Eye (tissue), 1 donor: Measurements from ENCODE around the gene JUP.

Experiments
- DNase-seq: peaks from one replicate; pipeline ENCODE4 v3.0.0-alpha.2; 2015

Gene JUP

DNA sequence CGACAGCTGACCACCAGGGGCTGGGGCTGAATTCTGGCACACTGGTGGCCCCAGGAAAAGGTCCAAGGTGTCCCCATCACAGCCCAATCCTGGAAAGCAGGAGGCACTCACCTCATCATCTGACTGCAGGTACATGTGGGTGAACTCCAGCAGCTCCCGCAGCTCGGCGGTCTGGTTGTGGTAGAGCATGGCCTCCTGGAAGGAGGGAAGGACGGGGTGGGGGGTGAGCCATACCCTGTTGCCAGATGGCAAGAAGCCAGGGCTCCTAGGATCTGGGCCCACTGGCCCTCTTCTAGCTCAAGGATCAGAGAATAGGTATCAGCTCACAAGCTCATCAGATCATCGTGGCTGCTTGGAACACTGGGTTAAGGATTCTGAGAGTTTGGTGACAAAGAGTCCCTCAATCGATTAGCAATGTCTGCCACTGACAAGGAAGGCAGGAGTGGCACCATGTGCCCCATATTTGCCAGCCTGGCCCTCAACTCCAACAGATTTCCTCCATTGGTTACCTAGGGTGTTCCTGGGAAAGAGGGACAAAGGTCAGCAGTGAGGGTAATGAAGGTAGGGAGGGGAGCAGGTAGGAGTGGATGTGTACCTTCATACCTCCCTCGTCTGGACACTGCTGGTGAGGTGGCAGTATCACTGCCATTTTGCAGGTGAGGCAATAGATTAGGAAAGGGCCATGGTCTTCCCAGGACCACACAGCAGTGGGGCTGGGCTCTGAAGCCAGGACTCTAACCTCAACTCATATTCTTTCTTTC, 20.4 kb upstream of the JUP start:
- no peak for DNase-seq

DNA sequence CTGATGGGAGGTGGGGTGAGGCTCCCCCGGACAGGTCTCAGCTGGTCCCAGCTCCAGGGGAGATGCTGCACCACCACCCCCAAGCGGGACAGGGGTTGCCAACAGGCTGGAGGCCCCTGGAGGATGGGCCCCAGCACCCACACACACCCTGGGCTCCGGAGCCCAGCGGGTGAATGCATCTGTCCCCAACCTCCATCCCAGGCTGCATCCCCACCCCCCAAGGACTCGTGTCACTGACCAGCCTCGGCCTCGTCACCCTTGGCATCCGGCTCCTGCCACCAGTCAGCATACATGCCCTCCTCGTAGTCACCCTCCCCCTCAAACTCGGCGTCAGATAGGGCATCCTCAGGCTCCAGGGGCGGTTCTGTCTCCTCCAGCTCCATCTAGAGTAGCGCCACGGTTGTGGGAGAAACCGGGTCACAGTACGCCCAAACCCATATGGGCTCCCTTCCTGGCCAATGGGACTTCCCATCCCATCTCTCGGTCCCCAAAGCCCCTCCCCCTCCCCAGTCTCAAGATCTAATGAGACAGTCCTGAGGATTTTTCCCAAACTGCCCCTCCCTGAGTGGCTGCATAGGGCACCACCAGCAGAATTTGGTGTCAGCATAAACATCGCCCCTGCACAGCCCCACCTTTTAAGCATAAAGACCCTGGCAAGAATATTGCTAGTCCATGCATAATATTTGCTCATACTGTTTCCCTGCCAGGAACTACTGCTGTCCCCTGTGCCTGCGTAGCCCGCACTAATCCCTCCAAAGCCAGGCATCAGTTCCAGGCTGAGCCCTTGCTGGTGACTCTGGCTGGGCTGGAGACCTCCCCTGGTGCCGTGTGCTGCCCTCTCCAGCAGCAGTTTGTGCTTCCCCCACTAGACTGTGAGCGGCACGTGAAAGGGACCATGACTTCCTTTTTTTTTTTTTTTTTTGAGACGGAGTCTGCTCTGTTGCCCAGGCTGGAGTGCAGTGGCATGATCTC, 16.8 kb upstream of the JUP start:
- no peak for DNase-seq

DNA sequence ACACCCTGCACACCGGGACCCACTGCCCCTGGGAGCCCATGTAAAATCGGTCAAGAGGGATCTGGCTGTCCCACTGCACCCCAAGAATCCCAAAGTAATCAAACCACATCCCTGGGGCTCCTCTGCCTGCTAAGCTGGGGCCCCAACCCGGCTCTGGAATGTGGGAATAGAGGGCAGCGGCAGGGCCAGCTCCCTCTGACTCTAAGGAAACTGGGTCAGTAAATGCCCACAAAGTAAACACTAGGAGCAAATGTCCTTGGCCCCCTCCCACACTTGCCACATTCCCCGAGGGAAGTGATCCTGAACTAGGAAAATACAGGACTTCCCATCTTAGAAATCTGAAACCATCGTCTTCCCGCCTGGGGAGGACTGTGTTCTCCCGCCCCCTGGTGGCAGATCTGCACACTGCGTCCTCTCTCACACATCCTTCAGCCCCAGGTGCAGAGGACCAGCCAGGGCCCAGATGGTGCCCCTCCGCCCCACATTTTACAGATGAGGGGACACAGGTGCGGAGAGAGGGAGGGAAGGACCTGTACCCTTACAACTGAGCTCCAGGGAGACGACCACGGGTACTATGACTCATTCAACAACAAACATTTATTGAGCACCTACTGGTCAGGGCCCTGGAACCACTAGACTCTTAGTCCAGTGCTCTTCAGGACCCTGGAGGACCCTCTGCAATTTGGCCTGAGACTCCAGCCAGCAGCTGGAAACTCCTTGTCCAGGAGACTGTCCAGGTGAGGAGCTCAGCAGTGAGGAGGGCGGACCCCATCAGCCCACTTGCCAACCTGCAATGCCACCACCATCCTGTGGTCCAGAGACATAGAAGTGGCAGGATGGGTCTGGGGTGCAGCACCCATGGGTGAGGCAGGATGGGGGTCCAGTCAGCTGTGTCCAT, 15.1 kb upstream of the JUP start:
- DNase-seq: peak; percentile 95

DNA sequence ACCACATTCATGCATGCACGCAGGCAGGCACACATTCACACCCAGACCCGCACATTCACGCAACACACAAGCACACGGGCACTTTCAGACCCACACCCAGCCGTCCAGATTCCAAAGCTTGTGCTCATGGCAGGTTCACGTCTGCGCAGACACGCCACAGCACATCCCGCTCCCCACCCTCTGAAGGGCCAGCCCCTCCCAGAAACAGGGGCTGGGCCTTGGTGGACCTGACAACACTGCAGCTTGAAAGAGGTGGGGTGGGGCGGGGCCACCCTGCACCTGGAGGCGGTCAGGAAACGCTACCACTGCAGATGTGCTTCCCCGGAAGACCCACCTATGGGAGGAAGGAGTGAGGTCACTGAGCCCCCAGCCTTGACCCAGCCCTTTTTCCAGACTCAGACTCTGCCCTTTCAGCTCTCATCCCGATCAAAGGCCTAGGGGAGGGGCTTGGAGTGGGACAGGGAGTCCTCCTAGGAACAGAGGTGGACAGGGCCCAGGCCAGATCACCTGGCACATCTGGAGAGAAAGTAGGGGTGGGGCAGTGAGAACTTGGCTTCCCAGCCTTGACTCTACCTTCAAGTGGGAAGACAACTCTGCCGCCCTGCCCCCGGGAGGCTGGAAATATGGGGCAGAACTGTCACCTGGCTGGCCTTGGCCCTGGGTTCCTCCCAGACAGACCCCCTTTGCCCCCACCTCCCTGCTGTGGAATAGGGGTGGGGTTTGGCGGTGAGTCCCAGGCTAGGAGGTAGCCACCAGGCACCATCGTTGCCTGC, 14.3 kb upstream of the JUP start:
- DNase-seq: peak; percentile 67

DNA sequence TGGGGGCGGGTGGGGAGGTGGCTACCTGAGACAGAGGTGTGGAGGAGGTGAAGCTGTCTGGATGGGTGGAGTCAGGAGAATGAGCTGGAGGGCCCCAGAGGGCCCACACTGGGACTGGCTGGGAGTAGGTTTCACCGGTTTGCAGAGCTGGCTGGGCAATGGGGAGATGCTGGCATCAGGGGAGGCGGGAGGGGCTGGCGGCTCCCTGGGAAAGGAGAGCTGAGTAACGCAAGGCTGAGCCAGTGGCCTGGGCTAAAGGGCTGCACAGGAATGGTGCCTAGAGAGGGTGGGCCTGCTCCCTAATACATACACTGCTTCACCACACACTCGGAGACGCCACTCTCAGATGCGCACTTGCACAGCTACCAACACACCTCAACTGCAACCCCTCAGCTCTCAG, 12.9 kb upstream of the JUP start:
- no peak for DNase-seq

DNA sequence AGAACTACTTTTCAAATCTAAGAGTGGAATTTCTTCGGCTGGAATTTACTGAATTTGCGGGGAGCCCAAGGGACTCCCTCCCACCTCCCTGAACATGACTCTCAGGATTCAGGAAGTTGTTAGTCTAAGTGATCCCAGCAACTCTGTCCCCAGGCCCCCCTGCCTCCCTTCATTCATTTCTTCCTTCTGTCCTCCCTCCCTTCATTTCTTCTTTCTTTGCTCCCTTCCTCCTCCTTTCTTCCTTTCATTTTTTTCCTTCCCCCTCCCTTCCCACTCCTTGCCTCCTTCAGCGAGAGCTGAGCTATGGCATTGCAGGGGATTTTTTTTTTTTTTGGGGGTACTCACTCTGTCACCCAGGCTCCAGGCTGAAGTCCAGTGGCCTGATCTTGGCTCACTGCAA, 10.9 kb upstream of the JUP start:
- DNase-seq: no peak

DNA sequence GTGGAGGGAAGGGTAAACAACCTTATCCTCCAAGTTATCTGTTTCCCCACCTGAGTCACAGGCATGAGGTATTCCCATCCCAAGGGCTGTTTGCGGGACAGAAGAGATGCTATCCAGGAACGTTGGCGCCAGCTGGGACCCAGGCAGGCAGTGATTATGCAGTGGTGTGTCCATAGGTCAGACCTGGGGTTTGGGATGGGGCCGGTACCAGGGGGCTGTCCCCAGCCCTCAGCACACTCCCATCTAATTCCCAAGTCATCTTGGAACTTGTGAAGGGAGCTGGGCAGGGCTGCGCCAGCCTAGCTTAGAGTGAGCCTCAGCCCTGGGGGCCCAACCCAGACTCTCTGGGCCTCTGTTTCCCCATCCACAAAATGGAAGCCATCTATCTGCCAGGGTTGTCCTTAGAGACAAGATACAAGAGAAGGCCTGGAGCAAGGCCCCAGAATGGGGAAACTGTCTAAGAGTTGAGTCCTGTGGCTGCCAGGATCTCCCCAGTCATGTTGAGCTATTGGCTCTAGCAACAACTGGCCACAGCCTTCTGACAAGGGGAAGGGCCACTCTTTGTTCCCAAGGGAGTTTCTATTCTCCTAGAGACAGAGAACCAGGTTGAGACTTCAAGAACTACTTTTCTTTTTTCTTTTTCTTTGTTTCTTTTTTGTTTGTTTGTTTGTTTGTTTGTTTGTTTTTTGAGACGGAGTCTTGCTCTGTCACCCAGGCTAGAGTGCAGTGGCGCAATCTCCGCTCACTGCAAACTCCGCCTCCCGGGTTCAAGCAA, 9.8 kb upstream of the JUP start:
- DNase-seq: no peak

DNA sequence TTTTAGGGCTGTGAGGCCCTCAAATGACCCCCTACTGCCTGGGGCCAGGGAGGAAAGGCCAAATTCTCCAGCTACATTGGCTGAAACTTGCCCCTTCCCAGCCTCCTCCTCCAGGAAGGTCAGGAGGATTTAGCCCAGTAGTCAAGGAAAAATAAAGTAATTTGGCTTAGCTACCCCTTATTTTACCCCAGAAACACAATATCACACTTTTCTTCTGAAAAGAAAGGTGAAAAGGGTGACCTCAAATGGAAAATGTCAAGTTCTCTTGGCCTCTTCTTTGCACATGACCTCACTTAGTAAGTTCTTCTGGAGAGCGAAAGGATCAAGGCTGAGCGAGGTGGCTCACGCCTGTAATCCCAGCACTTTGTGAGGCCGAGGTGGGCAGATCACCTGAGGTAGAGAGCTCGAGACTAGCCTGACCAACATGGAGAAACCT, 8.0 kb upstream of the JUP start:
- DNase-seq: no peak

DNA sequence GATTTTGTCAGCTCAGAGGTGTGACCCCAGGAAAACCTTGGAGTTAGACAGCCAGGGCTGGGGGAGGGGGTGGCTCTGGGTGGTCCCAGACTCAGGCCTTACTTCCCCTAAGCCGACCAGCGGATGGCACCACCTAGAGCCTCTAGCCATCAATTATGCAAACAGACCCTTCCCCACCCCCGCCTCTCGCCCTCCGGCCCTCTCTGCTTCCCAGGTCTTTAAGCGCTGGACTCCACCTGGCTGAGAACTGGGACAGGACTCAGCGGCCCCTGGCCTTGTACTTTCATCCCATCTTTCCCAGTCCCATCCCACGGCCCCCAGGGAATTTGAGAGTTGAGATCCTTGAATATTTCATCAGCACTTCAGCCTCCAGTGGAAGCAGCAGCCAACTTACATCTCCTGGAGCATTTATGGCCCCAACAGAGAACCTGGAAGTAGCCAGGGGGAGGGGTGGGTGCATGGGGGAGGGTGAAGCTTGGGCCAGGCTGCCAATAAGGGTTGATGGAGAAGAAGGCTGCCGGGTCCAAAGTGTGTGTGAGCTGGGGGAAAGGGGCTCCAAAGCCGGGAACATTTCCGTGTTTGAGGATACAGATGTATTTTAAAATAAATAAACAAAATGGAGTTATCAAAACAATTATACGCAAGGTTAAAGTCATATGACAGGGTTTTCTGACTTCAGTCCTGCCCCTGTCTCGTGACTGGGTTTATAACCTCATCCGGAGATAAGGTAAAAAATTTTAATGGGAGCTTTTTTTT, 7.5 kb upstream of the JUP start:
- peak; percentile 69 for DNase-seq

DNA sequence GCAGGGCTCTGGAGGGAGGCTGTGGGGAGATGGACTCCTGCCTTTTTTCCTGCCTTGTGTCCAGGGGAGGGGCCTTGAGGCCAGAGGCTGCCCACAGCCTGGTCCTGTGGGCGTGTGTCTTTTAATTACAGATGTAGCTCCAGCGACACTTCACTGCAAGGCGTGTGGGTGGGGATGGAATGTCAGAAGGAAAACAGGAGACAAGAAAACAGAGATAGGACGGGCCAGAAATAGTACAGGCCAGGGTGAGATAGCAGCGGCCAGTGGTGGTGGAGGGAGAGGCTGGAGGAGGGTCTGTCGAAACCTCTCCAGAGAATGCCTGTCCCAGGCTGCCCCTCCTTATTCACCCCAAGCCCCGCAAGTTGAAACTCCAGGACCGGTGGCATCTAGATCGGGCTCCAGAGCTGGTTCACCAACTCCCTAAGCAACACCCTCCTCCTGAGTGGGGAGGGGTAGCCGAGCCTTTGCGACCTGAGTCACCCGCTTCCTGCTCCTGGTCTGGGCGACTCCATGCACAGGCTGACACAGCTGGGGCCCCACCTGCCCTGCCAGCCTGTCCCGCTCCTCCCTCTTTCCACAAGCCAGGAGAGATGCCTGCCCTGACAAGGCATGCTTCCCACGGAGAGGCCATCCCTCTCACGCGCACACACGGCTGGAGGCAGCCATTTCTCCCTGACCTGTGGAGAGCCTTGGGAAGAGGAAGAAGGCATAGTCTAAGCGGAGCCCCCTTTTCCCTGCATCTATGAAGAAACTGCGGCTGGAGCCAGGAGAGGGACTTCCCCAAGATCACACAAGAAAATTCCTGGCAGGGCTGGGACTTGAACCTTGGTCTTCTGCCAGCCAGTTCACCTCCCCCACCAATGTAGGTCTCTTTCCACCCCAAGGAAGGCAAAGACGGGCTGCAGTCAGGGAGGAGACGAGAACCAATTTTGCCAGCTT, 6.6 kb upstream of the JUP start:
- DNase-seq: no peak

DNA sequence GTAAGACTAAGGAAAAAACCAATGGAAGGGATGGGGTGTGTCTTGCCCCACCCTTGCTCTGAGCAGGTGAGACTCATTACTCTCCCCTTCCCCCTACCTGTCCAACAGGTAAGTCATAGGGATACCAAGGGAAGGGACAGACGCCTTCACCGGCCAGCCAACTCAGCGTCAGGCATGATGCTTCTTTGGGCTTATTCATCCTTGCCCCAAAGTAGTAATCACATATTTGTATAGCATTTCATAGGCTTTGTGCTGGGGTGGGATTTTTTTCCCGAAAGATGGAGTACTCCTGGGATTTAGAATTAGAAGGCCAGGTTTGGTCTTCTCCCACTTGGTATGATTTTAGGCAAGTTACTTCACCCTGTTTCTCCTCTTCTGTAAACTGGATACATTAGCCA, 509 bp upstream of the JUP start:
- DNase-seq: no peak

DNA sequence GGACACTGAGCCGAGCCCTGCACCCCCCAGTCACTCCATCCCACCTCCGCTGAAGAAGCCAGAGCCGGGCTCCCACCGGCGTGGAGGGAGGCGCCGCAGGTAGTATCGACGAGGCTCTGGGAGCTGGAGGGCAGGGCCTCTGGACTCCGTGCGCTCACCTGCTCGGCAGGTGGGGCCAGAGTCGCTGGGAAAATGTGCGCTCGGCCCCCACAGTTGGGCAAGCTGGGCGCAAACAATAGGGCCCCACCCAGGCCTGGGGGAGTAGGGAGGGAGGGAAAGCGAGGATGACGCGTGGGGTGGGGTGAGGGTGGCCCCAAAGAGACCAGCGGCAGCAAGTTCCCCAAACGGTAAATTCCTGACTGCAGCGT, 668 bp downstream of the JUP start:
- DNase-seq: no peak

DNA sequence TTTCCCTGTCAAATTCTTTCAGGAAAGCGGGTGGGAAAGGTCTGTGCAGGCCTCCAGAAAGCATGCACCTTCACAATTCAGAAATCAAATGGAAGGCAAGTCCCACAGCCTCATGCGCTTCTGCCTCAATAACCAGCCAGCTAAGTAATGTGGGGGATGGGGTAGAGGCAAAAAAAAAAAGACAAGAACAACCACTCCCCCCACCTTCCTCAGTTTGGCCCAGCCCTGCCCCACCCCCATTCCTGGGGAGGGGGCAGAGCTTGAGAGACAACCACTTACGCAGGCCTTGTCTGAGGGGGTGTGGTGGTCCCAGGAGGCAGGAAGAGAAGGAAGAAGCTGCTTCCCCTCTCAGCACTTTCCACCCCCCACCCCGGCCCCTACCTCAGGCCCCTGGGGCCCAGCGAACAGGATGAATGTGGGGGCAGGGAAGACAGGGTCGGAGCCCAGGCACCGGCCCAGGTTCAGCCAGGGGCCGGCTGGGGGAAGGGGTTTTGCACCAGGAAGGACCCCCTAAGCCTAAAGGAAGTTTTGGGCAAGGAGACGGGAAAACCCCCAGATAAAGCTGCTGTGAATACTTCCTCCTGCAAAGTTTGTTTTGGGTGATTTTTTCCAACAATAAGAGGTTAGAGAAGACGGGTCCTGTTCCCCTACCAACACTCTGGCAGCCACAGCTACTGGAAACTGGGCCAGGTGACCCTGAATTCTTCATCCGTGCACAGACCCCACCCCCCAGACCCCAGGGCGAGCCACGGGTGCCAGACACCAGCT, 1.2 kb downstream of the JUP start:
- DNase-seq: peak; percentile 92

DNA sequence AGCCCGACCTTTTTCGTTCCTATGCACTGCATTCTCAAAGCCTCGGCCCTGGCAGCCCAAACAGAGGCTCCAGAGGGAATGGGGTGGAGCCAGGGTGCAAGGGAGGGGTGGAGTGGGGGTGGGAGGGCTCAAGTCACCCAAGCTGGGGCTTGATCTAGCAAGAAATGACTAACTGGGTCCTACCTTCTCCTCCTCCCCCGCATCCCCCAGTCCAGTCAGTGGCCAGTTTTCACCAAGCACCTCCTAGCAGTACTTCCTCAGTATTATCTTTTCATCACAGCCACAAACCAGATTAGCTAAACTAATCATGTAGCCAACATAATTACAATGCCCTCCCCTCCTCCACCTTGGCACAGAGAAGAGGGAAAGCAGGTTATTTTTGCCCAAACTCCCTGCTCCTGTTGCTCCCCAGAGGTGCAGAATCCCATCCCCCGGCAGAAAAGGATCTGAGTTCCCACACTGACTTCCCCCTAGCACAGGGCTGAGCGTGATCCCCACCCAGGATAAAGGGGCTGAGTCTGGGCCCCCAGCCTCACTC, 2.2 kb downstream of the JUP start:
- no peak for DNase-seq

DNA sequence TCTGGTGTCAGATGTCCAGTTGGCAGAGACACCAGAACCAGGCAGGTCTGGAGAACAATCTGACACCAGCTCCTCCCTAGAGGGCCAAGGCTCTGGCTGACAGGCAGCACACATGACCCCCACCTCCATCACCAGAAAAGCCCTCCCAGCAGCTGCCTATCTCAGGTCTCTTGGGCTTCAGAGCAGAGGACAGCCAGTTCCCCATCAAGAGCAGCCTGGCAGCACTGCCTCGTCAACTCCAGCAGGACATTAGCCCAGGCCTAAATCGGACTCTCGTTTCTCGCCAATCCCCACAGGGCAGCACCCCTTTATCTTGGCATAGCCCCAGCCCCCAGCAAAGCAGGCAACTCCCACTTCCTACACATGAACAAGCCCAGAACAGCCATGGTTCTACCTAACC, 4.4 kb downstream of the JUP start:
- no peak for DNase-seq

DNA sequence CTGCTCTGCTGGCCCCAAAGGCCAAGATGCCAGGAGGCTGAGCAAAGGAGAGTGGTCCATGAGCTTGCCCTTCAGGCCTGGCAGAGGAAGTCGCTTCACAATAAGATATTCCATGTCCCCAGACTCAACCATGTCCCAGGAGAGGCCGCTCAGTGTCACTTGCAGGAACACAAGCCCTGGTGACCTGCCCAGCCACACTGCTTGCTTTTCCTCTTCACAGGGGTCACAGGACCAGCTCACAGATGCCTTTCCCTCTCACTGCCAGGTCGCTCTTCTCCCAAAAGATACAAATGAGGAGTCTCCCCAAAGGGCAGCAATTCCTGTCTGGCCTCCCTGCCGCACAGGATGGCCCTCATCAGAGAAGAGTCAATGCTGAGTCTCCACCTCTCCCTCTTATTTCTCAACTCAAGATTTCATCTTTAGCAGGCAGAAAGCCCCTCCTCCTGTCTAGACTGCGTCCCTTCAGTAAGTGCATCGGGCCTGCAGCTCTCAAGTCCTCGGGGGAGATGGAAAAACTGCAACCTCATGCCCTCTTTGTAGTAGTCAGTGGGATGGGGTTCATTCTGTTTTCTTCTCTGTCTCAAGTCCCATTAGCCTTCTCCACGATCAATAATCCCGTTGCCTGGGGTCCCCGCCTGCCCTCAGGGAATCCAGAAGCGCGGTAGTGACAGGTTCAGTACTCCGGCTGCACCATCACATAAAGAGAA, 5.0 kb downstream of the JUP start:
- peak; percentile 75 for DNase-seq

DNA sequence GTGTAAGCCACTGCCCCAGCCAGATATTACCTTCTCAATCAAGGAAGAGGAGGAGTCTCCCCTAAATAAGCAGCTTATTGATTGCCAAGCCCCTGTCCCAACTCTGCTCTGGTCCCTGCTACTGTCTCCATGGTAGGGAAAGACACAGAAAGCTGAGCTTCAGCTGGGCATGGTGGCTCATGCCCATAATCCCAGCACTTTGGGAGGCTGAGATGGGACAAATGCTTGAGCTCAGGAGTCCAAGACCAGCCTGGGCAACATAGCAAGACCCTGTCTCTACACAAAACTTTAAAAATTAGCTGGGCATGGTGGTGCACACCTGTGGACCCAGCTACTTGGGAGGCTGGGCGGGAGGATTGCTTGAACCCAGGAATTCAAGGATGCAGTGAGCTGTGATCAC, 6.6 kb downstream of the JUP start:
- DNase-seq: no peak
